Measurements from ENCODE around the gene USP11. TPM values are rescaled to one million over a fixed set of nuclear protein-coding genes. Genes with fewer than 3 reads are reported as not detected.

The USP11 gene
- polyA plus RNA-seq, 1 donor (not counting 4 experiments of a cell fraction or from before 2014, with no cell fraction given) = 6.3 TPM

DNA sequence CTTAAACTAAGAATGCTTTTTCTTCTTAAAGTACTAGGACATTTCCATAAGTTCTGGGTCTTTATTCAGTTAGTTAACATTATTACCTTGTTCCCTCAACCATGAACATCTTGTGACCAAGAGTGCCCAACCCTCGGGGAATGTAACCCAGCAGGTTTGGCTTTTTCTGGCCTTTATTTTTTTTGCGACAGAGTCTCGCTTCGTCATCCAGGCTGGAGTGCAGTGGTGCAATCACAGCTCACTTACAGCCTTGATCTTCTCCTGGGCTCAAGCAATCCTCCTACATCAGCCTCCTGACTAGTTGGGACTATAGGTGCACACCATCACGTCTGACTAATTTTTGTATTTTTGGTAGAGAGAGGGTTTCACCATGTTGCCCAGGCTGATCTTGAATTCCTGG is 65.1 kb downstream of the USP11 start:
- Histone ChIP-seq H3K4me1 (ENCODE audit: control insufficient read depth, extremely low read depth, insufficient read depth, low read length) (no peaks in the 10 kb centered on the region), H3K4me2 (ENCODE audit: control insufficient read depth, extremely low read depth, insufficient read depth, low read depth, low read length) (peak overlapping the region; percentile 16), H3K27ac (ENCODE audit: control insufficient read depth, insufficient read depth, low read length) (no peak overlapping the region), H3K27me3 (ENCODE audit: control insufficient read depth, extremely low read depth, insufficient read depth, low read length) (peaks cover 5% of the 10 kb centered on the region), H3K36me3 (ENCODE audit: control insufficient read depth in 2 of 2, extremely low read depth in 1 of 2, insufficient read depth in 2 of 2, low read length in 2 of 2) (no peaks in the 10 kb centered on the region), H3K9me3 (ENCODE audit: control insufficient read depth, low read depth, low read length) (peaks cover 2% of the 10 kb centered on the region), H2AFZ (ENCODE audit: control insufficient read depth, low read length) (no peak overlapping the region), H4K20me1 (ENCODE audit: control insufficient read depth, extremely low read depth, insufficient read depth, low read length) (no peaks in the 10 kb centered on the region), H3K4me3 (ENCODE audit: control insufficient read depth in 2 of 3, extremely low read depth in 1 of 3, insufficient read depth in 2 of 3, low read depth in 1 of 3, low read length in 3 of 3) (no peak overlapping the region), H3K9ac (ENCODE audit: control insufficient read depth, extremely low read depth, insufficient read depth, low read length) (no peak overlapping the region), H3K79me2 (ENCODE audit: control insufficient read depth, insufficient read depth, low read length) (no peaks in the 10 kb centered on the region), H3K9me1 (ENCODE audit: control insufficient read depth, extremely low read depth, insufficient read depth, low read length) (no peaks in the 10 kb centered on the region)
- dilution Hi-C loops (cut with MboI; ENCODE audit: extremely low pct_ligation_motif_present, low sequenced_read_pairs) = no loop called here
- no peak for DNase-seq (ENCODE audit: low read depth, low spot score)
- TF ChIP-seq EZH2 (IDR thresholded peaks at IDR 0.05; ENCODE audit: low read length) = no peak
- TF ChIP-seq, protein P1, sequence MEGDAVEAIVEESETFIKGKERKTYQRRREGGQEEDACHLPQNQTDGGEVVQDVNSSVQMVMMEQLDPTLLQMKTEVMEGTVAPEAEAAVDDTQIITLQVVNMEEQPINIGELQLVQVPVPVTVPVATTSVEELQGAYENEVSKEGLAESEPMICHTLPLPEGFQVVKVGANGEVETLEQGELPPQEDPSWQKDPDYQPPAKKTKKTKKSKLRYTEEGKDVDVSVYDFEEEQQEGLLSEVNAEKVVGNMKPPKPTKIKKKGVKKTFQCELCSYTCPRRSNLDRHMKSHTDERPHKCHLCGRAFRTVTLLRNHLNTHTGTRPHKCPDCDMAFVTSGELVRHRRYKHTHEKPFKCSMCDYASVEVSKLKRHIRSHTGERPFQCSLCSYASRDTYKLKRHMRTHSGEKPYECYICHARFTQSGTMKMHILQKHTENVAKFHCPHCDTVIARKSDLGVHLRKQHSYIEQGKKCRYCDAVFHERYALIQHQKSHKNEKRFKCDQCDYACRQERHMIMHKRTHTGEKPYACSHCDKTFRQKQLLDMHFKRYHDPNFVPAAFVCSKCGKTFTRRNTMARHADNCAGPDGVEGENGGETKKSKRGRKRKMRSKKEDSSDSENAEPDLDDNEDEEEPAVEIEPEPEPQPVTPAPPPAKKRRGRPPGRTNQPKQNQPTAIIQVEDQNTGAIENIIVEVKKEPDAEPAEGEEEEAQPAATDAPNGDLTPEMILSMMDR (optimal IDR thresholded peaks at IDR 0.05 in 1 of 3, IDR thresholded peaks at IDR 0.05 in 1 of 3, conservative IDR thresholded peaks at IDR 0.05 in 1 of 3; ENCODE audit: extremely low read depth in 1 of 3, insufficient read depth in 2 of 3, low read length in 3 of 3) = no peak
- no peak for FAIRE-seq

Small RNAs within 50 kb of the gene (small RNA-seq; reads per million reads assigned to genes)
- 0 reads per million in 3 experiments for gene RN7SL785P (ENCODE audit: insufficient read length in 3 of 3, low read depth in 3 of 3, low replicate concordance in 1 of 3)

Other genes with a start within 250 kb of the USP11 start
- not detected in 3 replicates for gene RGN, start 154.6 kb upstream of the USP11 start, polyA plus RNA-seq
- gene NDUFB11, start 88.3 kb upstream of the USP11 start, polyA plus RNA-seq = 39.3 to 46.3 TPM (median 41.3 TPM) in 3 replicates
- gene RBM10, start 87.8 kb upstream of the USP11 start, polyA plus RNA-seq = 10.8 to 21.5 TPM (median 10.8 TPM) in 3 replicates
- 236 to 317 TPM (median 309 TPM) in 3 replicates for gene UBA1, start 39.2 kb upstream of the USP11 start, polyA plus RNA-seq
- gene CDK16, start 14.3 kb upstream of the USP11 start, polyA plus RNA-seq = 79.3 to 134 TPM (median 89.5 TPM) in 3 replicates
- gene ZNF157, start 137.6 kb downstream of the USP11 start, polyA plus RNA-seq = 0.06 to 0.12 TPM (median 0.06 TPM) in 3 replicates